Measurements from ENCODE around the gene NDNF. TPM values are rescaled to one million over a fixed set of nuclear protein-coding genes. Genes with fewer than 3 reads are reported as not detected.

NDNF gene
- total and polyA plus RNA-seq, 2 donors (not counting 3 experiments of a cell fraction or from before 2014, with no cell fraction given): not detected

DNA sequence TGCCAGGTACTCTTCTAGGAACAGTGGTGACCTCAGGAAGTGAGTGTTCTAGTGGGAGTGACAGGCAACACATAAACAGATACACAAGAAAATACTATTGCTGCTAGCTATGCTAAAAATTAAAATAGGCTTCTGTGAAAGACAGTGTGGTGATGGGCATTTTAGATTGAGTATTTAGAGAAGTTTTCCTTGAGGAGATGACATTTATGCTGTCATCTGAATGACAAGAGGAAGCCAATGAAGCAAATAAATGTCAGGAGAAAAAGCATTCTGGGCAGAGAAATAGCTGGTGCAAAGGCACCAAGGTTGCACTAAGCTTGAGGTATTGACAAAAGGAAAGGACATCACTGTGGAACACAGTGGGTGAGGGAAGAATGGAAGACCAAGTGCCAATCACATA, 18.0 kb downstream of the NDNF start:
- dilution Hi-C loops (cut with MboI; ENCODE audit: extremely low pct_ligation_motif_present, low sequenced_read_pairs): no loop called here
- no TSS peak for BruUV-seq (replicated peaks)
- ChIA-PET POLR2A (no interaction called here), CTCF (no interaction called here)
- DNase-seq (ENCODE audit: low read depth, low spot score): no peak
- Histone ChIP-seq H3K4me1 (ENCODE audit: control insufficient read depth, extremely low read depth, insufficient read depth, low read length) (no peaks in the 10 kb centered on the region), H4K20me1 (replicated peaks; ENCODE audit: control insufficient read depth, extremely low read depth, insufficient read depth, low read length) (no peaks in the 10 kb centered on the region), H3K4me3 (replicated peaks in 1 of 3; ENCODE audit: insufficient read depth in 1 of 3, low read depth in 1 of 3, low read length in 3 of 3) (no peak overlapping the region), H3K4me2 (ENCODE audit: insufficient read depth, low read length) (no peak overlapping the region), H3K36me3 (ENCODE audit: control insufficient read depth in 2 of 2, extremely low read depth in 1 of 2, insufficient read depth in 2 of 2, low read length in 2 of 2) (no peaks in the 10 kb centered on the region), H3K79me2 (ENCODE audit: control insufficient read depth, insufficient read depth, low read length) (no peaks in the 10 kb centered on the region), H3K27me3 (ENCODE audit: control insufficient read depth in 2 of 2, insufficient read depth in 2 of 2, low read length in 2 of 2) (no peaks in the 10 kb centered on the region), H3K9me3 (replicated peaks; ENCODE audit: control insufficient read depth, insufficient read depth, low read length) (no peaks in the 10 kb centered on the region), H2AFZ (ENCODE audit: low read depth, low read length) (no peak overlapping the region), H3K9ac (replicated peaks; ENCODE audit: extremely low read depth, insufficient read depth, low read length) (no peak overlapping the region), H3K9me1 (replicated peaks; ENCODE audit: control insufficient read depth, extremely low read depth, insufficient read depth, low read length) (no peaks in the 10 kb centered on the region), H3K27ac (ENCODE audit: insufficient read depth, low read depth, low read length) (no peak overlapping the region)
- no peak for FAIRE-seq
- TF ChIP-seq, protein P1, sequence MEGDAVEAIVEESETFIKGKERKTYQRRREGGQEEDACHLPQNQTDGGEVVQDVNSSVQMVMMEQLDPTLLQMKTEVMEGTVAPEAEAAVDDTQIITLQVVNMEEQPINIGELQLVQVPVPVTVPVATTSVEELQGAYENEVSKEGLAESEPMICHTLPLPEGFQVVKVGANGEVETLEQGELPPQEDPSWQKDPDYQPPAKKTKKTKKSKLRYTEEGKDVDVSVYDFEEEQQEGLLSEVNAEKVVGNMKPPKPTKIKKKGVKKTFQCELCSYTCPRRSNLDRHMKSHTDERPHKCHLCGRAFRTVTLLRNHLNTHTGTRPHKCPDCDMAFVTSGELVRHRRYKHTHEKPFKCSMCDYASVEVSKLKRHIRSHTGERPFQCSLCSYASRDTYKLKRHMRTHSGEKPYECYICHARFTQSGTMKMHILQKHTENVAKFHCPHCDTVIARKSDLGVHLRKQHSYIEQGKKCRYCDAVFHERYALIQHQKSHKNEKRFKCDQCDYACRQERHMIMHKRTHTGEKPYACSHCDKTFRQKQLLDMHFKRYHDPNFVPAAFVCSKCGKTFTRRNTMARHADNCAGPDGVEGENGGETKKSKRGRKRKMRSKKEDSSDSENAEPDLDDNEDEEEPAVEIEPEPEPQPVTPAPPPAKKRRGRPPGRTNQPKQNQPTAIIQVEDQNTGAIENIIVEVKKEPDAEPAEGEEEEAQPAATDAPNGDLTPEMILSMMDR (IDR thresholded peaks at IDR 0.05; ENCODE audit: extremely low read depth in 1 of 2, insufficient read depth in 1 of 2, low read depth in 1 of 2, low read length in 2 of 2): no peak
- TF ChIP-seq MYC (IDR thresholded peaks at IDR 0.05; ENCODE audit: low read depth, low read length): no peak
- no peak for TF ChIP-seq EZH2 (IDR thresholded peaks at IDR 0.05; ENCODE audit: borderline replicate concordance, low read depth, low read length, severe bottlenecking)
- no peak for TF ChIP-seq GATA2 (IDR thresholded peaks at IDR 0.05; ENCODE audit: insufficient read depth, insufficient read length, low read depth, low read length)
- no peak for TF ChIP-seq JUN (IDR thresholded peaks at IDR 0.05; ENCODE audit: borderline replicate concordance, insufficient read depth, insufficient read length, low read depth)
- no peak for TF ChIP-seq POLR2A (IDR thresholded peaks at IDR 0.05; ENCODE audit: low read depth, low read length)
- TF ChIP-seq FOS (IDR thresholded peaks at IDR 0.05; ENCODE audit: borderline replicate concordance, insufficient read depth, low read length): no peak
- no peak for TF ChIP-seq POLR2AphosphoS5 (IDR thresholded peaks at IDR 0.05; ENCODE audit: insufficient read depth, low read depth, low read length)
- TF ChIP-seq, protein P2, sequence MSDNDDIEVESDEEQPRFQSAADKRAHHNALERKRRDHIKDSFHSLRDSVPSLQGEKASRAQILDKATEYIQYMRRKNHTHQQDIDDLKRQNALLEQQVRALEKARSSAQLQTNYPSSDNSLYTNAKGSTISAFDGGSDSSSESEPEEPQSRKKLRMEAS (IDR thresholded peaks at IDR 0.05; ENCODE audit: insufficient read depth, insufficient read length): no peak
- intact Hi-C loops (cut with micrococcal nuclease): loop anchor here (5.0 kb wide), 1 partner anchor 897 kb away; no protein-coding TSS in a partner anchor
